ENCODE results near the gene MYBPHL.

The MYBPHL gene

DNA sequence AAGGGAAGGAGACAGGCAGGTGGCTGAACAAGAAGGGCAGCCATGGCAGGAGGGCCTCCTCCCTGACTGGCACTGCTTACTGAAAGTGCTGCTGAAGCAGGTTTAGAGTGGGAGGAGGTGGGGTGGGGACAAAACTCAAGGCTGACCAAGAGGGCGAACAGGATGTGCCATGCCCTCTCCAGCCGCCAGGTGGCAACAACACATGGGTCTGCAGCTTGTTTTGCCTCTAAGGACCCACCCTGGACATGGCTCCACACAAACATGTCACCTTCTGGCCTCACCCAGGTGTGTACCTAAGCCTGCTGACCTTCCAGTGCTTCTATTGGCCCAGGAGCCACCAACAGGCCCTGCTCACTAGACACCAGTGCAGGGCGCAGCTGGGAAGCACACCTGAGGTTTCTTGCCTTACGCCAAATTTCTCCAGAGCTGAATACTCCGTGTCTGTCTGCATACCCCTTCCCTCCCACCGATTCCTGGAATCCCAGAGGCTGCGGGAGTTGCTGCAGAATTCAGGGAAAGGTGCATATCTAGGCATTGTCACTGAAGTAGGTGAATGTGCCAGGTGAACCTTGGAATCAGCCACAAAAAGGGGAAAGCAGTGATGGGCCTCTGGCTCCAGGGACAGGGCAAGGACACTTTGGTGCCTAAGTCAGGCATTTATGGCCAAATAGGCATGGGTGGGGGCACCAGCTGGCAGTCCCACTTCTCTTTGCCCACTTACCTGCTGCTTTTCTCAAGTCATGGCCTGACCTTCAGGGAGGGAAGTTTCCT is 29.2 kb downstream of the MYBPHL start:
- DNase-seq: peak; percentile 67

DNA sequence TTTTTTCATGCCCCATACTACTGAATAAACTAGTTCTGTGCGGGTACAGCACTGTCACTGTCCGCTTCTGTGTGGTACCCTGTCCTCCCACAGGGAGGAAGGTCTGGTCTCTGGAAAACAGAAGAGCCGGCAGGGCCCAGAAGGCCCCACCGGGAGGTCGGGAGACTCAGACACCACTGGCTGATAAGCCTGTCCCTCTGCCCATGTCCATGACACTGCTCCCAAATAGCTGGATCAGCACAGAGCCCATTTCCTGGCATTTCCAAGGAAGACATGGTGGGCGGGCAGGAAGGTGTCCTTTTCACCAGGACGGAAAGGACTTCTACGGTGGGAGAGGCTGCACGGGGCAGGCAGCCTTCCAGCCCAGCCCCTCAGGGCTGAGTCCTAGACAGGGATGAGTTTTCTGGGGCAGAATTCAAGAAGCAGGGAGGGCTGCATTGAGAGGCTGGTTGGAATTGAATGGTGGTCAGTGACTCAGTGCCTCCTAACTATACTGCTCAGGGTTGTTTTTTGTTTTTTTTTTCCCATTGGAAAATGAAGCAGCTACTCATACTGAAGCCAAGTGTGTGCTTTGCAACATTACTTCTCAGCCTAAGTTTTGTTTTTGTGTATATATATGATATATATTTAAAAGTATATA is 31.0 kb downstream of the MYBPHL start:
- no peak for DNase-seq

DNA sequence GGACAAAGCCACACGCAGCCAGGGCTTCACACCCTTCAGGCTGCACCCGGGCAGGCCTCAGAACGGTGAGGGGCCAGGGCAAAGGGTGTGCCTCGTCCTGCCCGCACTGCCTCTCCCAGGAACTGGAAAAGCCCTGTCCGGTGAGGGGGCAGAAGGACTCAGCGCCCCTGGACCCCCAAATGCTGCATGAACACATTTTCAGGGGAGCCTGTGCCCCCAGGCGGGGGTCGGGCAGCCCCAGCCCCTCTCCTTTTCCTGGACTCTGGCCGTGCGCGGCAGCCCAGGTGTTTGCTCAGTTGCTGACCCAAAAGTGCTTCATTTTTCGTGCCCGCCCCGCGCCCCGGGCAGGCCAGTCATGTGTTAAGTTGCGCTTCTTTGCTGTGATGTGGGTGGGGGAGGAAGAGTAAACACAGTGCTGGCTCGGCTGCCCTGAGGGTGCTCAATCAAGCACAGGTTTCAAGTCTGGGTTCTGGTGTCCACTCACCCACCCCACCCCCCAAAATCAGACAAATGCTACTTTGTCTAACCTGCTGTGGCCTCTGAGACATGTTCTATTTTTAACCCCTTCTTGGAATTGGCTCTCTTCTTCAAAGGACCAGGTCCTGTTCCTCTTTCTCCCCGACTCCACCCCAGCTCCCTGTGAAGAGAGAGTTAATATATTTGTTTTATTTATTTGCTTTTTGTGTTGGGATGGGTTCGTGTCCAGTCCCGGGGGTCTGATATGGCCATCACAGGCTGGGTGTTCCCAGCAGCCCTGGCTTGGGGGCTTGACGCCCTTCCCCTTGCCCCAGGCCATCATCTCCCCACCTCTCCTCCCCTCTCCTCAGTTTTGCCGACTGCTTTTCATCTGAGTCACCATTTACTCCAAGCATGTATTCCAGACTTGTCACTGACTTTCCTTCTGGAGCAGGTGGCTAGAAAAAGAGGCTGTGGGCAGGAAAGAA is 32.0 kb downstream of the MYBPHL start:
- no peak for DNase-seq

DNA sequence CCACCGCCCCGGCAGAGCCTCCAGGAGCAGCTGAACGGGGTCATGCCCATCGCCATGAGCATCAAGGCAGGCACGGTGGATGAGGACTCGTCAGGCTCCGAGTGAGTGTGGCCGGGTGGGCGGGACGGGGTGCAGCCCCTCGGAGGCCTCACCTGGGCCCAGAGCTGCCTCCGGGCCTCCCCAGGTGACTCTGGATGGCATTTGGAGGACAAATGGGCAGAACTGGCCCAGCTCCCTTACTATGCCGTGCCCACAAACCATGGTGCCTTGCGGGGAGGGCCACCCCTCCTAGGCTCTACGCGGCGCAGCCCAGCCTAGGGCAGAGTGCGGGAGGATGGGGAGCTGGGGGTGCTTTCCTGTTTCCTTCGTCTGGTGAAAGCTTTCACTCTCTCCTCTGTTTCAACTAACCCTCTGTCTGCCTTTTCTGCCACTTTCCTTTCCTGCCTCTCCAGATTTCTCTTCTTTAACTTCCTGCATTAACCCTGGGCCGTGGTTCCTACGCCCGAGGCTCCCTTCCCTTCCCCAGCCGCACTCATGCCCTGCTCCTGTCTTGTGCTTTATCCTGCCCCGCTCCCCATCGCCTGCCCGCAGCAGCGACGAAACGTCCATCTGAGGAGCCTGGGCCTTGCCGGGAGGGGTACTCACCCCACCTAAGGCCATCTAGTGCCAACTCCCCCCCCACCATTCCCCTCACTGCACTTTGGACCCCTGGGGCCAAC is 33.1 kb downstream of the MYBPHL start:
- no peak for DNase-seq

DNA sequence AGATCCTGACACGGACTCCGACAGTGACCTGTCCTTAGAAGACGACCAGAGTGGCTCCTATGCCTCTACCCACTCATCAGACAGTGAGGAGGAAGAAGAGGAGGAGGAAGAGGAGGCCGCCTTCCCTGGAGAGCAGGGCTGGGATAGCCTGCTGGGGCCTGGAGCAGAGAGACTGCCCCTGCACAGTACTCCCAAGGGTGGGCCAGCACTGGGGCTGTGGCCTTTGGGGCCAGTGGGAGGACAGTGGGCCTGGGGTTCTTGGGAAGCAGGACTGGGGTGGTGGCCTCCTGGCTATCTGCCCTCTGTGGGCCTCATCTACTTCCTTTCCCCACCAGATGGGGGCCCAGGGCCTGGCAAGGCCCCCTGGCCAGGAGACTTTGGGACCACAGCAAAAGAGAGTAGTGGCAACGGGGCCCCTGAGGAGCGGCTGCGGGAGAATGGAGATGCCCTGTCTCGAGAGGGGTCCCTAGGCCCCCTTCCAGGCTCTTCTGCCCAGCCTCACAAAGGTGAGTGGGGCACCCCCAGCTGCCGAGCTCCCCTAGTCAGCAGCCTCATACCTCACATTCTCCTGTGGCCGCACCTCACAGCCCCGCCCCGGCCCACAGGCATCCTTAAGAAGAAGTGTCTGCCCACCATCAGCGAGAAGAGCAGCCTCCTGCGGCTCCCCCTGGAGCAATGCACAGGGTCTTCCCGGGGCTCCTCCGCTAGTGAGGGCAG is 33.8 kb downstream of the MYBPHL start:
- no peak for DNase-seq

DNA sequence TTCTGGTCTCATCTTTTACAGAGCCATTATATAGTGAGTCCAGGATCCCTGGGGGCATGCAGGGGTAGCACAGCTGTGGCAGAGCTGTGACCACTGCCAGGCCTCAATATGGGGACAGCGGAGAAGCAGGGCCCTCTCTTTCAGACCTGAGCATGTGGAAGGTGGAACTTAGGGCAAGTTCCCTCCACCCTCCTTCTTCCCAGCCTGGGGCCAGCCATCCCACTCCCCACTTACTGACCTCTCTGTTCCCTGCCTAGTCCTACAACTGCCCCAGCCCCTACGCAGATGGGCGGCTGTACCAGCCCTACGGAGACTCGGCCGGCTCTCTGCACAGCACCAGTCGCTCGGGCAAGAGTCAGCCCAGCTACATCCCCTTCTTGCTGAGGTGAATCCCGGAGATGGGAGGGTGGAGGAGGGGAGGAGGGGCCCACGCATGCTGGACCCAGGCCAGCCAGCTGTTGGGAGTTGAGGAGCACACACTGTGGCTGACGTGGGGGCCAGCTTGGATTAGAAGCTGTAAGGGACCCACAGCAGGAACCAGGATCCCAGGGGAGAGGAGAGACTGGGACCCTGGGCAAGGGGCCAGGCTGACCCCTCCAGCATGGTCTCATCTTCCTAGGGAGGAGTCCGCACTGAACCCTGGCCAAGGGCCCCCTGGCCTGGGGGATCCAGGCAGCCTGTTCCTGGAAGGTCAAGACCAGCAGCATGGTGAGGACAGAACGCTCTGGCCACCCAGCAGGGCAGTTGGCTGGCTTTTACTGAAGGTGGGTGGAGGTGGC is 34.6 kb downstream of the MYBPHL start:
- DNase-seq: peak; percentile 11

DNA sequence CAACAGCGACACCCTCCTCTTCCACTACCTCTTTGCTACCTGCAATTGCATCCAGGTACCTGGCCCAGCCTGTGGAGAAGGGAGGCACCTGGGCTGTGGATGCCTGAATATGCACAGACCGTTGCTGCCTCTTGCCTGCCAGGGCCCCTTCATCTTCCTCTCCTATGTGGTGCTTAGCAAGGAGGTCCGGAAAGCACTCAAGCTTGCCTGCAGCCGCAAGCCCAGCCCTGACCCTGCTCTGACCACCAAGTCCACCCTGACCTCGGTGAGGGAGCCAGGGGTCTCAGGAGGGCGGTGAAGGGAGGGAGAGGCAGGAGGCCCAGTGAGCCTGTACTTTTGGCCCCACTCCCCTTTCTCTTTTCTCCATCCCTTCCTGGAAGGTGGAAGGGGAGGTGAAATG is 35.4 kb downstream of the MYBPHL start:
- no peak for DNase-seq

DNA sequence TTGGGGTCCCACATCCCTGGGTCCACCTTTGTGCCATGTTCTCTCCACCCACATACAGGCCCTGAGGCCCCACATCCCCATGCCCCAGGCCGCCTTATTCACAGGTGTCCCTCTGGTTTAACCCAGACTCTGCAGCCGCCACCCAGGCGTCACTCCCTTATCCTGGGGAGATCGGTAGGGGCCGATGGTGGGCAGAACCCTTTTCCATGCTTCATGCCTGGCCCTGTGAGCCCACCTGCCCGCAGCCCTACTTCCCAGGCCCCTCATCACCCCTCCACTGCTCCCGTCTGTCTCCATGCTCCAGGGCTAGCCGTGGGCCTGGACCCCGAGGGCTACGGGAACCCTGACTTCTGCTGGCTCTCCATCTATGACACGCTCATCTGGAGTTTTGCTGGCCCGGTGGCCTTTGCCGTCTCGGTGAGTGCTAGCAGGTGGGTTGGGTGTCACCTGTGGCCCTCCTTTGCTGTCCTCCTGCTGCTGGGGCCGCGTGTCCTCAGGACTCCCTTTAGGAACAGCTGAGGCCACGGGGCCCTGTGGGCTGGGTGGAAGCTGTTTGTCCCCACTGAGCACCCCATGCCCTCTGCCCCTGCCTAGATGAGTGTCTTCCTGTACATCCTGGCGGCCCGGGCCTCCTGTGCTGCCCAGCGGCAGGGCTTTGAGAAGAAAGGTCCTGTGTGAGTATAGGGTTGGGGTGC is 36.0 kb downstream of the MYBPHL start:
- DNase-seq: no peak

DNA sequence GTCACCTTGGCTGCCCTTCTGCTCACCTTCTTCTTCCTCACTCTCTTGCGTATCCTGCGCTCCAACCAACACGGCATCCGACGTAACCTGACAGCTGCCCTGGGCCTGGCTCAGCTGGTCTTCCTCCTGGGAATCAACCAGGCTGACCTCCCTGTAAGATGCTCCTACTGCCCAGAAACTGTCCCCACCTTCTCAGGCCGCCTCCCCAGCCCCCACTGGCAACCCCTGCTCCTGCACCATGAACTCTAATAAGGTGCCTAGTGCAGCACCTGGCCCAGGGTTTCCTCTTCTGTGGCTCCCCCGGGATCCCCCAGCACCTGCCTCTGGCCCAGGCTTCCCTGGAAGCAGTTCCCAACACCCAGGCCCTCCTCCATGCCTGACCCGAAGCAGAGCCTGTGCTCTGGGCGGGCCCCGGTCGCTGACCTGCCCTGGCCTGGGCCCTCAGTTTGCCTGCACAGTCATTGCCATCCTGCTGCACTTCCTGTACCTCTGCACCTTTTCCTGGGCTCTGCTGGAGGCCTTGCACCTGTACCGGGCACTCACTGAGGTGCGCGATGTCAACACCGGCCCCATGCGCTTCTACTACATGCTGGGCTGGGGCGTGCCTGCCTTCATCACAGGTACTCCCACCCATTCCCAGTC is 36.7 kb downstream of the MYBPHL start:
- no peak for DNase-seq

DNA sequence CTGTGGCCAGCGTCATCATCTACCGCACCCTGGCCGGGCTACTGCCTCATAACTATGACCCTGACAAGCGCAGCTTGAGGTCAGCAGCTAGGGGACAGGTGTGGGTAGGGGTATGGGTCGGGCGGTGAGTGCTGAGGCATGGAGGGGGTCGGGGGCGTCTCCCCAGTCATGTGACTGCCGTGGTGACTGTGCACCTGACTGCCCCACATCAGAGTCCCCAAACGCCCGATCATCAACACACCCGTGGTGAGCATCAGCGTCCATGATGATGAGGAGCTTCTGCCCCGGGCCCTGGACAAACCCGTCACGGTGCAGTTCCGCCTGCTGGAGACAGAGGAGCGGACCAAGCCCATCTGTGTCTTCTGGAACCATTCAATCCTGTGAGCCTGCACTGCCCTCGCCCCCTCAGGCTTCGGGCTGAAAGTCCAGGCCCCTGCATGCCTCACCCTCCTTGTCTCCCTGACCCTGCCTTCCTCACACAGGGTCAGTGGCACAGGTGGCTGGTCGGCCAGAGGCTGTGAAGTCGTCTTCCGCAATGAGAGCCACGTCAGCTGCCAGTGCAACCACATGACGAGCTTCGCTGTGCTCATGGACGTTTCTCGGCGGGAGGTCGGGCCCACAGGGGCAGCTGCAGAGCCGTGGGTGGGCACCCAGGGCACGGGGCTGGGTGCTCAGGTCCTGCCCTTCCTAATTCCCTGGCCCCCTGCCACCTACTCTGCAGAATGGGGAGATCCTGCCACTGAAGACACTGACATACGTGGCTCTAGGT is 37.4 kb downstream of the MYBPHL start:
- no peak for DNase-seq

DNA sequence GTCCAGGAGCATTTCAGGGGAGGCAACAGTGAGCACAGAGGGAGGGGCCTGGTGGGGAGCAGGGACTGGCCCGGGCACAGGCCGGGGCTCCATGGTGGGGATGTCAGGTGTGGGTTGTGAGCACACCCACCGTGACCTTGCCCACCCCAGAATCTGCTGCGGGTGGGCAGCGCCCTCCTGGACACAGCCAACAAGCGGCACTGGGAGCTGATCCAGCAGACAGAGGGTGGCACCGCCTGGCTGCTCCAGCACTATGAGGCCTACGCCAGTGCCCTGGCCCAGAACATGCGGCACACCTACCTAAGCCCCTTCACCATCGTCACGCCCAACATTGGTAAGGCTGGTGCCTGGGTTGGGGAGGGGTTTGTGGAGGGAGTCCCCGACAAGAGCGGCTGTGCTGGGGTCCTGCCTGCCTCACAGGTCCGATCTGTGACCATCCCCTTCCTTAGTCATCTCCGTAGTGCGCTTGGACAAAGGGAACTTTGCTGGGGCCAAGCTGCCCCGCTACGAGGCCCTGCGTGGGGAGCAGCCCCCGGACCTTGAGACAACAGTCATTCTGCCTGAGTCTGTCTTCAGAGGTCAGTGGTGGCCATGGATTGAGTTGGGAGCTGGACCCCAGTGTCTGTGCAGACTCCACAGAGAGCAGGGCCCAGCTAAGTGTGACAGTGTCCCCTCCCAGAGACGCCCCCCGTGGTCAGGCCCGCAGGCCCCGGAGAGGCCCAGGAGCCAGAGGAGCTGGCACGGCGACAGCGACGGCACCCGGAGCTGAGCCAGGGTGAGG is 38.2 kb downstream of the MYBPHL start:
- DNase-seq: no peak

DNA sequence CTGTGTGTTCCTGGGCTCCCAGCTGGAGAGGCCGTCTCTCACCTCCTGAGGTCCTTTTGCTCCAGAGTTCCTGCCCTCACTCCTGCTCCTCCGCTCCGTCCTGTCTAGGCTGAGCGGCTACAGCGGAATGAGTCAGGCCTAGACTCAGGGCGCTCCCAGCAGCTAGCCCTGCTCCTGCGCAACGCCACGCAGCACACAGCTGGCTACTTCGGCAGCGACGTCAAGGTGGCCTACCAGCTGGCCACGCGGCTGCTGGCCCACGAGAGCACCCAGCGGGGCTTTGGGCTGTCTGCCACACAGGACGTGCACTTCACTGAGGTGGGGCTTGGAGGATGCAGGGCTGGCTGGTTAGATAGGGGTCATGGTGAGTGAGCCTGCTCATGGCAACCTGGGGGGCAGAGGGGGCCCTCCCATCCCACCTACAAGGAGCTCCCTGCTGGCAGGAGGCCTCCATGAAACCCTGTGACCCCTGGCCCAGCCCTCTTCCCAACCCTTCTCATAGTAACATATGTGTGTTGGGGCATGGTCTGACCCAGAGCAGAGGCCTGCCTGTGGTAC is 39.0 kb downstream of the MYBPHL start:
- DNase-seq: no peak

DNA sequence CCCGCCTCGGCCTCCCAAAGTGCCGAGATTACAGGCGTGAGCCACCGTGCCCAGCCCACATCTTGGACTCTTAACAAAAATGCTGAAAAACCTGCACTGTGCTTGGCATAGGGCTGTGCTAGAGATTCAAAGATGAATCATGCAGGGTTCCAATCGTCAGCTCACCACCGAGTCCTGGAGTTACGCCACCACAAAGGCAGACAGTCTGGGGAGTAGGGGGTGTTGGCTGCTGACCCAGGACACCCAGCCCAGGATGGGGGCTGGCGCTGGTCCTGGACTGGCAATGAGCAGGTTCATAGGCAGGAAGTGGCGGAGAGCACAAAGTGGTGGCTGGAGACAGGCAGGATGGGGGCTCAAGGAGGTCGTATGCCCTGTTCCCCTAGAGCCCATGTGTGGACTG is 39.8 kb downstream of the MYBPHL start:
- no peak for DNase-seq

DNA sequence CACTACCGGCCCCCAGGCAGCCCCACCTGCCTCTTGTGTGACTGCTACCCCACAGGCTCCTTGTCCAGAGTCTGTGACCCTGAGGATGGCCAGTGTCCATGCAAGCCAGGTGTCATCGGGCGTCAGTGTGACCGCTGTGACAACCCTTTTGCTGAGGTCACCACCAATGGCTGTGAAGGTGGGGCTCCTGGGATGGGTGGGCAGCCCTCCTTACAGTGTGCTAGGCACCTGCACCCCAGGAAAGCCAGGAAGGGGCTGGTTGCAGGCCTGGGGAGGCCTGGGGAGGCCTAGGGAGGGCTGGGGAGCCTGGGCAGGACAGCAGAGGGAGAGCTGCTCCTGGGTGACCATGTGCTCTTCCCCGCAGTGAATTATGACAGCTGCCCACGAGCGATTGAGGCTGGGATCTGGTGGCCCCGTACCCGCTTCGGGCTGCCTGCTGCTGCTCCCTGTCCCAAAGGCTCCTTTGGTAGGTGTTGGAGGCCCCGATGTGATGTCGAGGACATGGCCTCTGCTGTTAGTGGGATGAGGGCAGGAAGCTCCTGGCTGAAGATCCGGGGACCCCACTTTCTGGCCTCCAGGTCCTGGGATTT is 41.0 kb downstream of the MYBPHL start:
- peak; percentile 6 for DNase-seq

DNA sequence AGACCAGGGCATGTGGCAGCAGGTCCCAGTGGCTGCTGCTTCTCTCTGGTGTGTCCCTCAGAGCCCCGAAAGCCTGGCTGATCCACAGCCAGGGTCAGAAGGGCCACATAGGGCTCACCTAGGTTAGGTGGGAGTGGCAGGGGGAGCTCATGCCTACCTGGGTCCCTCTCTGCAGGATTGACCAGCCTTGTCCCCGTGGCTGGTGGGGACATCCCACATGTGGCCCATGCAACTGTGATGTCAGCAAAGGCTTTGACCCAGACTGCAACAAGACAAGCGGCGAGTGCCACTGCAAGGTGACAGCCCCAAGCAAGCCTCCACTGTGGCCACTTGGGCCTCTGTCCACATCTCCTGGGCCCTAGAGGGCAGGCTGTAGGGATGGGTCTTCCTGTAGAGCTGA is 41.8 kb downstream of the MYBPHL start:
- peak; percentile 9 for DNase-seq

DNA sequence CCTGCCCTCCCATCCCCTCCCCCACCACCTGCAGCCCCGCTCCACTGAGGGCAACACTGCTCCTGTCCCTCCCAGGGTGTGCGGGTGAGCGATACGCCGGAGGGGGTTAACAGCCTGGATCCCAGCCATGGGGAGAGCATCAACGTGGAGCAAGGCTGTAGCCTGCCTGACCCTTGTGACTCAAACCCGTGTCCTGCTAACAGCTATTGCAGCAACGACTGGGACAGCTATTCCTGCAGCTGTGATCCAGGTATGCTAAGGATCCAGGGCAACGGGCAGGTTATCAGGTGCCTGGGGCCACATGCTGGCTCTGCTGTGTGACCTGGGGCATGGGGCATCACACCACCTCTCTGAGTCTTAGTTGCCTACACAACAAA is 42.4 kb downstream of the MYBPHL start:
- DNase-seq: no peak

DNA sequence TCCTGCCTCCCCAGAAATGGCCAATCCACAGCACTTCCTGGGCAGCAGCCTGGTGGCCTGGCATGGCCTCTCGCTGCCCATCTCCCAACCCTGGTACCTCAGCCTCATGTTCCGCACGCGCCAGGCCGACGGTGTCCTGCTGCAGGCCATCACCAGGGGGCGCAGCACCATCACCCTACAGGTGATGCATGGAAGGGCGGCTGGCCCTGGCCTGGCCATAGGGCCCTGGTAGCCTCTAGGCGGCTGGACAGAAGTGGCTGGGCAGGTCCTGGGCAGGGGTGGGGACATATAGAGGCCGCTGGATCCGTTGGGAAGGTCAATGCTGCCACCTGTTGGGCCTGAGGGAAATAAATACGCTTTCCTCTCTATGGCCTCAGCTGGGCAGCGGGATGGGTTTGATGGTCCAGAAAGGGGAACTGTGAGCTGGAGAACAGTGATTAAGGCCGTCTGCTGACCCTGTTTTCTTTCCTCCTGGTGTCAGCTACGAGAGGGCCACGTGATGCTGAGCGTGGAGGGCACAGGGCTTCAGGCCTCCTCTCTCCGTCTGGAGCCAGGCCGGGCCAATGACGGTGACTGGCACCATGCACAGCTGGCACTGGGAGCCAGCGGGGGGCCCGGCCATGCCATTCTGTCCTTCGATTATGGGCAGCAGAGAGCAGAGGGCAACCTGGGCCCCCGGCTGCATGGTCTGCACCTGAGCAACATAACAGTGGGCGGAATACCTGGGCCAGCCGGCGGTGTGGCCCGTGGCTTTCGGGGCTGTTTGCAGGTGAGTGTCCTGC is 43.0 kb downstream of the MYBPHL start:
- peak; percentile 76 for DNase-seq
